GM12892 (cell line): ENCODE data around the gene GLCCI1.

ENCODE experiments used
- POLR2A ChIP-seq: IDR thresholded peaks from 2 replicates; pipeline ENCODE4 v1.6.1; 2011; ENCODE audit warnings: low read depth, low read length, control low read depth
- POLR2AphosphoS5 ChIP-seq: IDR thresholded peaks from 2 replicates; pipeline ENCODE4 v1.6.1; 2011; ENCODE audit warnings: low read depth, low read length, control low read depth
- TAF1 ChIP-seq: IDR thresholded peaks from 2 replicates; pipeline ENCODE4 v1.6.1; 2011; ENCODE audit warnings: low read depth, mild to moderate bottlenecking, control low read depth, low read length, borderline replicate concordance

- TF ChIP-seq POLR2A (no peak), POLR2AphosphoS5 (no peak), TAF1 (no peak)
Measured at GRCh38 chr7:8051373-8051772, 82.8 kb downstream of the GLCCI1 start.
